Tibial nerve (tissue), 4 donors: ENCODE measurements around the gene SREBF2. TPM values are rescaled to one million over a fixed set of nuclear protein-coding genes. Genes with fewer than 3 reads are reported as not detected.

Experiments used
- DNase-seq, 2 donors: peaks; one replicate each; pipeline ENCODE4 v3.0.0-alpha.2; 2019; ENCODE audit warnings: low spot score in 2 of 2
- H3K27ac ChIP-seq, 4 donors: fragments of 200-600 bp; sonication (generic) in 3 of 4; one replicate each; pipeline ENCODE4 v1.5.1; 2017 to 2019; ENCODE audit warnings: mild to moderate bottlenecking in 1 of 4
- H3K27me3 ChIP-seq, 2 donors: fragments of 200-600 bp; sonication (generic) in 1 of 2; one replicate each; pipeline versions ENCODE4 v1.5.1 to v1.6.0; 2017 to 2019
- H3K36me3 ChIP-seq, 3 donors: fragments of 200-600 bp; sonication (generic); one replicate each; pipeline ENCODE4 v1.5.1; 2018 to 2019
- H3K4me1 ChIP-seq, 4 donors: fragments of 200-600 bp; sonication (generic) in 3 of 4; one replicate each; pipeline ENCODE4 v1.5.1; 2017 to 2019
- H3K4me3 ChIP-seq, 4 donors: fragments of 200-600 bp; sonication (generic) in 3 of 4; one replicate each; pipeline ENCODE4 v1.5.1; 2017 to 2019; ENCODE audit warnings: mild to moderate bottlenecking in 1 of 4, moderate library complexity in 1 of 4
- H3K9me3 ChIP-seq, 4 donors: fragments of 200-600 bp; sonication (generic) in 3 of 4; one replicate each; pipeline ENCODE4 v1.5.1; 2017 to 2019
- CTCF ChIP-seq, 5 experiments: fragments of 200-600 bp in 3 of 5; fragments of 450-650 bp in 2 of 5; sonication (generic) in 3 of 5; IDR thresholded peaks; one replicate each; pipeline ENCODE4 v1.5.1; 2016 to 2019; ENCODE audit warnings: antibody characterized with exemption in 5 of 5, mild to moderate bottlenecking in 3 of 5, moderate library complexity in 2 of 5
- EP300 ChIP-seq, 2 donors: sonication (generic); formaldehyde crosslinking; IDR thresholded peaks; one replicate each; pipeline ENCODE4 v1.6.1; 2017; ENCODE audit warnings: antibody characterized with exemption in 2 of 2, mild to moderate bottlenecking in 1 of 2
- POLR2A ChIP-seq, 2 donors: fragments of 450-650 bp; IDR thresholded peaks; one replicate each; pipeline ENCODE4 v1.6.1; 2017; ENCODE audit warnings: antibody characterized with exemption in 2 of 2, mild to moderate bottlenecking in 2 of 2, moderate library complexity in 2 of 2
- WGBS, 2 donors: methylation state at CpG; one replicate each; pipeline ENCODE4 v1.1.5; 2018; 5-methylcytosine and 5-hydroxymethylcytosine counted together
- total RNA-seq, 4 donors: library from RNA; depleted of rRNA; stranded (reverse); fragments of >200 nt; gene quantifications; one replicate each; pipeline ENCODE4 v1.1.0, GENCODE V29; 2016

The SREBF2 gene
- total RNA-seq, 4 donors from 2014 or later = 73.5 to 157 (median 129) TPM

- Histone ChIP-seq H3K27ac (peak within 1 kb of the TSS; percentile 85 to 92 (median 88)), H3K4me3 (peak within 1 kb of the TSS; percentile 64 to 89 (median 77)), H3K36me3 (no peaks in the 10 kb centered on the region), H3K9me3 (no peaks in the 10 kb centered on the region), H3K27me3 (no peaks in the 10 kb centered on the region), H3K4me1 (peaks cover 0 to 26% (median 12%) of the 10 kb centered on the region in 4 donors)
- TF ChIP-seq CTCF (IDR thresholded peaks at IDR 0.05) (peak in 2 of 5 experiments; percentile 1 to 21), EP300 (IDR thresholded peaks at IDR 0.05) (peak; percentile 36 to 94), POLR2A (IDR thresholded peaks at IDR 0.05) (peak; percentile 54 to 75)
- peak; percentile 81 for DNase-seq
- 0 to 1% methylated on average over 48 to 51 of the region's 52 CpGs for WGBS, 2 donors
These were observed 32.4 kb upstream of the SREBF2 start, which contains the start of gene CCDC134 for GRCh38 chr22:41800348-41801146. CCDC134 (plus strand) TSS chr22:41800679; CDS start chr22:41808891, 8,212 bp downstream.

DNA sequence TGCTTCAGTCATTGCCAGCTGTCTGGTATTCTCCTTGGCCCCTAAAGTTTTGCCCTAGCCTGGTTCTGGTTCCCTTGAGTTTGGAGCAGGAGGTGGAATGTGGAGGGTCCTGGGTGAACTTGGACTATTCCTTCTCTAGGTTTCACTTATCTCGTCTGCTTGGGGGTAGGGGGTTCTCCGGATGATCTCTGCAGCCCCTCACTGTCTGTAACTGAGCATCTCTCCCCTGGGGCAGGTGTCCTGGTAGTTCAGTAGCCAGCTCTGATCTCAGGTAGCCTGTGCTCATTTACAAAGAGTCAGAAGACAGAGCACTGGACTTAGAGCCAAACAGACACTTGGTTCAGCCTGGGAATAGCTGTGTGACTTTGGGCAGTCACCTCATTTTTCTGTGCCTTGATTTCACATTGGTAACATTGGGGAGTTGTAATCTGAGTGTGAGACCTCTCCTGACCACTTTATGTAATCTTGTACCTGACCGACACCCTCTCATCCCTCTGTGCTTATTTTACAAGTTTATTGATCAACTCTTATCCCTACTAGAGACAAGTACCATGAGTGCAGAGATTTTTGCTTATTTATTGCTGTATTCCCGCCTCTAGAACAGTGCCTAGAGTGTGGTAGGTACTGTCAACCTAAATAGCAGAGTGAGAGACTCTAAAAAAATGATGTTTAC, 31.6 kb upstream of the SREBF2 start:
- Histone ChIP-seq H3K27me3 (no peaks in the 10 kb centered on the region), H3K27ac (peak overlapping the region in 3 of 4 donors; percentile 85 to 92 (median 86)), H3K9me3 (no peaks in the 10 kb centered on the region), H3K4me3 (peak overlapping the region; percentile 64 to 89 (median 77)), H3K36me3 (no peaks in the 10 kb centered on the region), H3K4me1 (peaks cover 0 to 26% (median 12%) of the 10 kb centered on the region in 4 donors)
- 33% methylated on average over 4 of the region's 4 CpGs for WGBS, 2 donors
- DNase-seq = no peak
- TF ChIP-seq CTCF (IDR thresholded peaks at IDR 0.05) (no peak), POLR2A (IDR thresholded peaks at IDR 0.05) (no peak), EP300 (IDR thresholded peaks at IDR 0.05) (no peak)

- Histone ChIP-seq H3K27ac (no peak overlapping the region), H3K36me3 (no peaks in the 10 kb centered on the region), H3K9me3 (no peaks in the 10 kb centered on the region), H3K4me1 (peaks cover 0 to 26% (median 12%) of the 10 kb centered on the region in 4 donors), H3K27me3 (no peaks in the 10 kb centered on the region), H3K4me3 (no peak overlapping the region)
- no peak for TF ChIP-seq POLR2A (IDR thresholded peaks at IDR 0.05)
- DNase-seq = no peak
- 66% methylated on average over 2 of the region's 2 CpGs for WGBS, 2 donors
These were observed 31.0 kb upstream of the SREBF2 start for GRCh38 chr22:41801886-41802285.

DNA sequence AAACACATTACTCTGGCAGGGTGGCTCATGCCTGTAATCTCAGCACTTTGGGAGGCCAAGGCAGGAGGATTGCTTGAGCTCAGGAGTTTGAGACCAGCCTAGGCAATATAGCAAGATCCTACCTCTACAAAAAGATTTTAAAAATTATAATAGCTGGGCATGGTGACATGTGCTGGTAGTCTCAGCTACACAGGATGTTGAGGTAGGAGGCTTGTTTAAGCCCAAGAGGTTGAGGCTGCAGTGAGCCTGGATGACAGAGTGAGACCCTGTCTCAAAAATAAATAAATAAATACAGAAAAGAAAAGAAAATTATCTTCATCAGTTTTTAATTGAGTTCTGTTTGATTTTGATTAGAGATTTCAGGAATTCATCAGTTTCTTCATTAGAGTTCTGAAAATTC, 27.3 kb upstream of the SREBF2 start:
- Histone ChIP-seq H3K4me3 (no peak overlapping the region), H3K36me3 (peaks cover 0 to 22% (median 0%) of the 10 kb centered on the region in 3 donors), H3K4me1 (peaks cover 0 to 15% (median 8%) of the 10 kb centered on the region in 4 donors), H3K27me3 (no peaks in the 10 kb centered on the region), H3K9me3 (no peaks in the 10 kb centered on the region), H3K27ac (no peak overlapping the region)
- no peak for DNase-seq
- TF ChIP-seq POLR2A (IDR thresholded peaks at IDR 0.05) (no peak), EP300 (IDR thresholded peaks at IDR 0.05) (no peak), CTCF (IDR thresholded peaks at IDR 0.05) (no peak)

- 77 to 78% methylated on average over 6 of the region's 6 CpGs for WGBS, 2 donors
- no peaks in the 10 kb centered on the region for H3K9me3 ChIP-seq
- DNase-seq = no peak
- TF ChIP-seq CTCF (IDR thresholded peaks at IDR 0.05) = no peak
- no peak for TF ChIP-seq POLR2A (IDR thresholded peaks at IDR 0.05)
- no peak for TF ChIP-seq EP300 (IDR thresholded peaks at IDR 0.05)
- no peaks in the 10 kb centered on the region for H3K4me1 ChIP-seq
- H3K27ac ChIP-seq = no peak overlapping the region
- H3K36me3 ChIP-seq = peaks cover 0 to 41% (median 0%) of the 10 kb centered on the region in 3 donors
- no peak overlapping the region for H3K4me3 ChIP-seq
- no peaks in the 10 kb centered on the region for H3K27me3 ChIP-seq
These were observed 24.5 kb upstream of the SREBF2 start for GRCh38 chr22:41808400-41808799.
